Measurements from ENCODE around the gene CYP2W1. TPM values are rescaled to one million over a fixed set of nuclear protein-coding genes. Genes with fewer than 3 reads are reported as not detected.

Gene CYP2W1
- total RNA-seq (2021), result 0.48 TPM in 1 of 3 replicates, not detected in the others
- Bru-seq, nascent RNA, result percentile 10 among the genes with signal in this experiment
- long read RNA-seq, experiment 1, result 0 reads
- long read RNA-seq, experiment 2, result 0 reads
- long read RNA-seq, experiment 3, result 0 reads

- Mint-ChIP-seq H3K27ac (no peak within 1 kb of the TSS), H3K4me1 (peaks cover 2% of the 10 kb centered on the region; the same call in 1 of the 2 replicates), H3K36me3 (no peaks in the 10 kb centered on the region), H3K4me3 (no peak within 1 kb of the TSS), H3K27me3 (ENCODE audit: low read depth) (no peaks in the 10 kb centered on the region), H3K9me3 (no peaks in the 10 kb centered on the region)
- no peak for ATAC-seq
- TF ChIP-seq HMGXB4 (CRISPR knock-in tag; IDR thresholded peaks at IDR 0.05) (0 out of 2 replicates have a peak, but pooled peaks have one; percentile 36), GABPB1 (CRISPR knock-in tag; IDR thresholded peaks at IDR 0.05) (peak; percentile 14; the same call in 1 of the 2 replicates), ERG (CRISPR knock-in tag; IDR thresholded peaks at IDR 0.05) (no peak)
- POLR2A ChIA-PET, result no interaction called here
- no peak for DNase-seq (ENCODE audit: low spot score)
- CTCF ChIA-PET, result interaction anchor here (0.6 to 3.1 kb wide), 4 partner anchors 10 to 194 kb away, joined by 3 to 29 read pairs (median 4); partner anchors contain the start of gene GPR146
Observed at GRCh38 chr7:983004-983615, at the start of gene CYP2W1. Gene CYP2W1, plus strand, starts transcription at chr7:983181. Its CDS starts 31 bp downstream, at chr7:983212.

- DNase-seq (ENCODE audit: low spot score) (peak; percentile 9), ATAC-seq (no peak; the same call in 1 of the 2 replicates)
- POLR2A ChIA-PET, result no interaction called here
- no peak overlapping the region for H3K4me3 Mint-ChIP-seq
- H3K27me3 Mint-ChIP-seq (ENCODE audit: low read depth), result peaks cover 3% of the 10 kb centered on the region; the same call in 1 of the 2 replicates
- H3K9me3 Mint-ChIP-seq, result no peaks in the 10 kb centered on the region
- H3K4me1 Mint-ChIP-seq, result no peaks in the 10 kb centered on the region
- no peak overlapping the region for H3K27ac Mint-ChIP-seq
- H3K36me3 Mint-ChIP-seq, result no peaks in the 10 kb centered on the region
- CTCF ChIA-PET, result interaction anchor here (0.6 kb wide), 1 partner anchor 447 kb away, joined by 7 read pairs; no protein-coding TSS in a partner anchor
- 0 out of 2 replicates have a peak, but pooled peaks have one; percentile 23 for TF ChIP-seq FOXP1 (CRISPR knock-in tag; IDR thresholded peaks at IDR 0.05; ENCODE audit: borderline replicate concordance)
- no peak for TF ChIP-seq FOXP4 (CRISPR knock-in tag; IDR thresholded peaks at IDR 0.05)
- no peak for TF ChIP-seq ATF3 (CRISPR knock-in tag; conservative IDR thresholded peaks at IDR 0.05)
- TF ChIP-seq ZNF532 (CRISPR knock-in tag; IDR thresholded peaks at IDR 0.05; ENCODE audit: borderline replicate concordance), result no peak
- TF ChIP-seq ZNF263 (CRISPR knock-in tag; IDR thresholded peaks at IDR 0.05; ENCODE audit: low read depth), result 0 out of 2 replicates have a peak, but pooled peaks have one; percentile 27
- TF ChIP-seq AFF4 (CRISPR knock-in tag; IDR thresholded peaks at IDR 0.05; ENCODE audit: borderline replicate concordance), result no peak
- TF ChIP-seq ATF2 (CRISPR knock-in tag; IDR thresholded peaks at IDR 0.05; ENCODE audit: borderline replicate concordance, low read depth), result no peak
Observed at GRCh38 chr7:934469-935163, 48.4 kb upstream of the CYP2W1 start.
